ENCODE data around the gene EXTL2. TPM values are rescaled to one million over a fixed set of nuclear protein-coding genes. Genes with fewer than 3 reads are reported as not detected.
"Not testable (repeated sequence)": the region's sequence is repeated elsewhere in the genome, so short reads cannot be mapped to it uniquely, and the experiment has no call there.

The EXTL2 gene
- total RNA-seq, 1 donor from 2014 or later = 8.4 TPM

DNA sequence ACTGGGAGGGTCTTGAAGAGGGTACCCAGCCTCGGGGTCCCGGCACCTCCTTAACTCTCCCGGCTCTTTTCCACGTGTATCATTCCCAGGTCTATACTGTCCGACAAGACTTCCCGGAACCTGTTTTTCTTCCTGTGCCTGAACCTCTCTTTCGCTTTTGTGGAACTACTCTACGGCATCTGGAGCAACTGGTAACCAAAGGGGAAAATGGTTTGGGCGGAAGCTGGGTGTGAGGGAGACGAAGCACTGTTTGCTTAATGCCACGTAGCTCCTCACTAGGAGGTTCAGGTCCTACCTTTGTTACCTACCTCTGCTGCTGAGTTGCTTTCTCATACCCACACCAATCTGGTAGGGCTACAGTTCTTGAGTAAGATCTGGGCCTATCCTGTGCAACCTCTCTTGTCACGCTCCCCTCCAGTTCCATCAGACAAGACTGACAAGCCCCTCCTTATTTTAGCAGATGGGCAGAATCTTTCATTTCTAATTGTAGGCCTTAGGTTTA is 1.9 kb upstream of the EXTL2 start:
- peaks cover 0 to 15% of the 10 kb centered on the region in 2 donors for H3K36me3 ChIP-seq
- intact Hi-C loops (cut with DNase I) = loop anchor here (5.0 to 10.0 kb wide), 3 partner anchors 338 to 1052 kb away; partner anchors contain the start of genes CDC14A and S1PR1
- DNase-seq (ENCODE audit: low spot score in 2 of 2) = no peak
- peak overlapping the region; percentile 77 to 79 for H3K4me3 ChIP-seq
- peak overlapping the region; percentile 96 to 97 for H3K27ac ChIP-seq
- no peaks in the 10 kb centered on the region for H3K27me3 ChIP-seq
- H3K9me3 ChIP-seq = no peaks in the 10 kb centered on the region
- H3K4me1 ChIP-seq = peaks cover 0 to 13% of the 10 kb centered on the region in 2 donors
- TF ChIP-seq, protein P1, sequence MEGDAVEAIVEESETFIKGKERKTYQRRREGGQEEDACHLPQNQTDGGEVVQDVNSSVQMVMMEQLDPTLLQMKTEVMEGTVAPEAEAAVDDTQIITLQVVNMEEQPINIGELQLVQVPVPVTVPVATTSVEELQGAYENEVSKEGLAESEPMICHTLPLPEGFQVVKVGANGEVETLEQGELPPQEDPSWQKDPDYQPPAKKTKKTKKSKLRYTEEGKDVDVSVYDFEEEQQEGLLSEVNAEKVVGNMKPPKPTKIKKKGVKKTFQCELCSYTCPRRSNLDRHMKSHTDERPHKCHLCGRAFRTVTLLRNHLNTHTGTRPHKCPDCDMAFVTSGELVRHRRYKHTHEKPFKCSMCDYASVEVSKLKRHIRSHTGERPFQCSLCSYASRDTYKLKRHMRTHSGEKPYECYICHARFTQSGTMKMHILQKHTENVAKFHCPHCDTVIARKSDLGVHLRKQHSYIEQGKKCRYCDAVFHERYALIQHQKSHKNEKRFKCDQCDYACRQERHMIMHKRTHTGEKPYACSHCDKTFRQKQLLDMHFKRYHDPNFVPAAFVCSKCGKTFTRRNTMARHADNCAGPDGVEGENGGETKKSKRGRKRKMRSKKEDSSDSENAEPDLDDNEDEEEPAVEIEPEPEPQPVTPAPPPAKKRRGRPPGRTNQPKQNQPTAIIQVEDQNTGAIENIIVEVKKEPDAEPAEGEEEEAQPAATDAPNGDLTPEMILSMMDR (IDR thresholded peaks at IDR 0.05) = no peak

DNA sequence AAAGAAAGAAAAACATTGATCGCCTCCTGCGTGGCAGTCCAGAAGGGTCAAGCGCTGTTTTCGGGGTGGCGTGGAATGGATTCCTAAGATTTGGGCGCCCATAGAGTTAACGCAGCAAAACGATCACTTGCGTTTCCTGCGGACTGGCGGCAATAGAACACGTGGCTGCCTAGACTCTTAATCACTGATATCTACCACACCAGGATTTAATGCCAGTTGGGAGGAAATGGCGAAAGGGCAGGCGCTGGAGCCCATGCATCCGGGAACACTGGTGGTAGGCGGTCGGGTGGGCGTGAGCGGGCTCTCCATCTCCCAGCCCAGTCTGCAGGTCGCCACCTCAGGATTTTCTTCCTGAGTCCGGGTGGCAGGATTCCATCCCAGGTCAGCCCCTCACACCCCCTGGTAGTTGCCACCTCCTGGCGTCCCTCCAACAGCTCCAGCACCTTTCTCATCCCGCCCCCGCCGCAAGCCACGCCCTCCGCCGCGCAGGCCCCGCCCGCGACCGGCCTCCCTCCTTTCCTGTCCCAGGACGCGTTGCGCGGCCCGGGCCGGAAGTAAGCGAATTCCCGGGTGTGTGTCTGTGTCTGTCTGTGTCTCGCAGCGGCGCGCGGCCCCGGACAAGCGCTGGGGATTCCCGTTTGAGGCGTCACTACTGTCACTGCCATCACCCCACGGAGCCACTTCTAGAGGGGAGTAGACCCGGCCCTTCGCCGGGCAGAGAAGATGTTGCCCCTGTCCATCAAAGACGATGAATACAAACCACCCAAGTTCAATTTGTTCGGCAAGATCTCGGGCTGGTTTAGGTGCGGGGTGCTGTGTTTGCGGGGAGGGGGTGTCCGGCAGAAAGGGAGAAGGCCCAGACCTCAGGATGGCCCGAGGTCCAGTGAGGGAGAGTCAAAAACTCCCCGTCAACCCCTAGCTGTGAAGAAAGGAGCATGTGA is 1.2 kb upstream of the EXTL2 start, which contains the start of gene SLC30A7:
Gene SLC30A7, plus strand, starts transcription at position 551 of the 941 bp plus-strand sequence. Its CDS starts 173 bp downstream, at position 724.
- intact Hi-C loops (cut with DNase I) = loop anchor here (2.0 to 10.0 kb wide), 6 partner anchors 339 to 1051 kb away; partner anchors contain the start of genes CDC14A, DBT, S1PR1 and SASS6
- H3K4me1 ChIP-seq = peaks cover 0 to 13% of the 10 kb centered on the region in 2 donors
- H3K27me3 ChIP-seq = no peaks in the 10 kb centered on the region
- peak within 1 kb of the TSS; percentile 77 to 79 for H3K4me3 ChIP-seq
- peak; percentile 84 to 97 for DNase-seq (ENCODE audit: low spot score in 2 of 2)
- H3K27ac ChIP-seq = peak within 1 kb of the TSS; percentile 96 to 97
- peaks cover 0 to 11% of the 10 kb centered on the region in 2 donors for H3K36me3 ChIP-seq
- TF ChIP-seq, protein P1 (IDR thresholded peaks at IDR 0.05) = no peak
- H3K9me3 ChIP-seq = no peaks in the 10 kb centered on the region

DNA sequence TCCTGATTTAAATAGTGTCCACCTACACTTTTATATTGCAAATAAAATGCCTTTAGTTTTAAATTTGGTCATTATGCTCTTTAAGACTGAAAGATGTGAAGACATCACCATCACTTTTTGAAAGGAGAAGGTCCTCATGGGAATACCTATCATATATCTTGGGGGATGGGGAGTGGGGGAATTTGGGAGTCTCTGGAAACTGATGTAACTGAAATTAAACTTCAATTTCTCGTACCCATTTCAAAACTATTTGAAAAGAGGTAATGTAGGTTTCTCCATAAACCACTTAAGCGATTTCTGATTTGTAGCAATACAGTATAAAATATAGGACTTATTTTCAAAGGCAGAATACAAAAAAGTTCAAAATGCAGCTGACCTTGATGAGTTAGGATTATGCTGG is 924 bp downstream of the EXTL2 start:
- no peaks in the 10 kb centered on the region for H3K9me3 ChIP-seq
- intact Hi-C loops (cut with DNase I) = loop anchor here (2.0 to 10.0 kb wide), 6 partner anchors 341 to 1049 kb away; partner anchors contain the start of genes DBT, RTCA, S1PR1 and SASS6
- H3K27me3 ChIP-seq = no peaks in the 10 kb centered on the region
- H3K27ac ChIP-seq = no peak overlapping the region
- TF ChIP-seq, protein P1 (IDR thresholded peaks at IDR 0.05) = no peak
- no peak for DNase-seq (ENCODE audit: low spot score in 2 of 2)
- no peaks in the 10 kb centered on the region for H3K36me3 ChIP-seq
- peaks cover 0 to 13% of the 10 kb centered on the region in 2 donors for H3K4me1 ChIP-seq
- H3K4me3 ChIP-seq = peak overlapping the region in 1 of 2 donors; percentile 77

DNA sequence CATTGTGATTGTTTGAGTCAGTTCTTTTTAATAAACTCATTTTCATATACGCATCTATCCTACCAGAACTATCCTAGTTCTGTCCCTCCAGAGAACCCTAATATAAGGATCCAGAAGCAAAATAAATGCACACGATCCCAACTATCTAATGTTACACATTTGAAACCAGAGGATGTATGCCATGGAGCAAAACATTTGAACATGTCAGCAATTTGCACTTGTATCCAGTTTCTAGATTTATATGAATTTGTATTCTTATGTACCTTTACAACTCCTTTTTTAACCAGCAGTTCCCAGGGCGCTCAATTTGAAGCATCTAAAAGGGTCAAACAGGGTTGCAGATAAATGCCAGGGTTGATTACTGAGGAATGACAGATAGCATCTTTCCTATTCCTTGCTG is 2.1 kb downstream of the EXTL2 start:
- DNase-seq (ENCODE audit: low spot score in 2 of 2) = no peak
- intact Hi-C loops (cut with DNase I) = loop anchor here (5.0 to 10.0 kb wide), 3 partner anchors 342 to 1048 kb away; partner anchors contain the start of genes RTCA and S1PR1
- TF ChIP-seq, protein P1 (IDR thresholded peaks at IDR 0.05) = no peak
- Histone ChIP-seq H3K4me3 (no peak overlapping the region), H3K27me3 (no peaks in the 10 kb centered on the region), H3K9me3 (no peaks in the 10 kb centered on the region), H3K4me1 (peaks cover 0 to 8% of the 10 kb centered on the region in 2 donors), H3K27ac (no peak overlapping the region), H3K36me3 (no peaks in the 10 kb centered on the region)

DNA sequence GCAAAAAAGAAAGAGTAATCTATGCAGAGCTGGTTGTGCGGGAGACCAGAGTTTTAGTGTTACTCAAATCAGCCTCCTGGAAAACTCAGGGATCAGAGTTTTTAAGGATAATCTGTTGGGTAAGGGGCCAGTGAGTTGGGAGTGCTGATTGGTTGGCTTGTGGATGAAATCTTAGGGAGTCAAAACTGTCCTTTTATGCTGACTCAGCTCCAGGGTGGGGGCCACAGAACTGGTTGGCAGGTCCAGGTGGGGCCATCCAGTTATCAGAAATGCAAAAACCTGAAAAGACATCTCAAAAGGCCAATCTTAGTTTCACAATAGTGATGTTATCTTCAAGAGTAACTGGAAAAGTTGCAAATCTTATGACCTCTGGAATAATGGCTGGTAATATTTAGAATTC is 3.3 kb downstream of the EXTL2 start:
- no peak overlapping the region for H3K4me3 ChIP-seq
- intact Hi-C loops (cut with DNase I) = loop anchor here (5.0 to 10.0 kb wide), 3 partner anchors 343 to 1047 kb away; partner anchors contain the start of genes RTCA and S1PR1
- H3K36me3 ChIP-seq = no peaks in the 10 kb centered on the region
- TF ChIP-seq, protein P1 (IDR thresholded peaks at IDR 0.05) = no peak
- no peaks in the 10 kb centered on the region for H3K9me3 ChIP-seq
- DNase-seq (ENCODE audit: low spot score in 2 of 2) = no peak
- no peak overlapping the region for H3K27ac ChIP-seq
- H3K4me1 ChIP-seq = no peaks in the 10 kb centered on the region
- H3K27me3 ChIP-seq = no peaks in the 10 kb centered on the region

DNA sequence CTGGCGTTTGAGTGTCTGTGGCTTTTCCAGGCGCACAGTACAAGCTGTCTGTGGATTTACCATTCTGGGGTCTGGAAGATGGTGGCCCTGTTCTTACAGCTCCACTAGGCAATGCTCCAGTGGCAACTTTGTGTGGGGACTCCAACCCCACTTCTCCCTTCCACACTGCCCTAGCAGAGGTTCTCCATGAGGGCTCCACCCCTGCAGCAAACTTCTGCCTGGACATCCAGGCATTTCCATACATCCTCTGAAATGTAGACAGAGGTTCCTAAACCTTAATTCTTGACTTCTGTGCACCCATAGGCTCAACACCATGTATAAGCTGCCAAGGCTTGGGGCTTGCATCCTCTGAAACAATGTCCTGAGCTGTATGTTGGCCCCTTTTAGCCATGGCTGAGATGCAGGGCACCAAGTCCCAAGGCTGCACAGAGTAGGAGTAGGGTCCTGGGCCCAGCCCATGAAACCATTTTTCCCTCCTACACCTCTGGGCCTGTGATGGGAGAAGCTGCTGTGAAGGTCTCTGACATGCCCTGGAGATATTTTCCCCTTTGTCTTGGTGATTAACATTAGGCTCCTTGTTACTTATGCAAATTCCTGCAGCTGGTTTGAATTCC is 4.7 kb downstream of the EXTL2 start:
- not testable (repeated sequence) for H3K27ac ChIP-seq; H3K4me1 ChIP-seq; H3K27me3 ChIP-seq; DNase-seq (ENCODE audit: low spot score in 2 of 2); H3K36me3 ChIP-seq; H3K9me3 ChIP-seq; H3K4me3 ChIP-seq
- intact Hi-C loops (cut with DNase I) = loop anchor here (5.0 to 10.0 kb wide), 3 partner anchors 345 to 1045 kb away; partner anchors contain the start of genes RTCA and S1PR1

DNA sequence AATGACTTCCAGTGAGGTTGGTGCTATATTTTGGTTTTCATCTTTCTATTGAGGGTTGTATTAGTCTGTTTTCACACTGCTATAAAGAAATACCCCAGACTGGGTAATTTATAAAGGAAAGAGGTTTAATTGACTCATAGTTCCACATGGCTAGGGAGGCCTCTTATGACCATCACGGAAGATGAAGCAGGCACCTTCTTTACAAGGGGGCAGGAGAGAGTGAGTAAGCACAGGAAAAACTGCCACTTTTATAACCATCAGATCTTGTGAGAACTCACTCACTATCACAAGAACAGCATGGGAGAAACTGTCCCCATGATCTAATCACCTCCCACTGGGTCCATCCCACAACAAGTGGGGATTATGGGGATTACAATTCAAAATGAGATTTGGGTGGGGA is 5.6 kb downstream of the EXTL2 start:
- H3K9me3 ChIP-seq; intact Hi-C loops (cut with DNase I); H3K36me3 ChIP-seq; DNase-seq (ENCODE audit: low spot score in 2 of 2); H3K4me1 ChIP-seq; H3K4me3 ChIP-seq; H3K27me3 ChIP-seq; H3K27ac ChIP-seq: not testable (repeated sequence)

Data from ascending aorta (tissue), 2 donors.